Neural cell (in vitro differentiated cells): ENCODE data around the gene PID1. TPM values are rescaled to one million over a fixed set of nuclear protein-coding genes. Genes with fewer than 3 reads are reported as not detected.

Experiments
- H2AFZ ChIP-seq: fragments of 200-600, 300-800 bp; sonication (generic), shearing (Covaris generic); 2 replicates; pipeline ENCODE4 v1.6.0; 2014; ENCODE audit warnings: low read depth, mild to moderate bottlenecking, antibody characterized with exemption, low read length, moderate library complexity
- H3F3A ChIP-seq: fragments of 200-600 bp; shearing (Covaris generic); 2 replicates; pipeline ENCODE4 v1.6.1; 2016; ENCODE audit warnings: mild to moderate bottlenecking, moderate library complexity, mixed read lengths, antibody characterized with exemption, low read length; ENCODE audit not compliant: insufficient read depth, poor library complexity, severe bottlenecking
- H3K27ac ChIP-seq: fragments of 200-600, 300-800 bp; sonication (generic), shearing (Covaris generic); 2 replicates; pipeline ENCODE4 v1.5.1; 2014; ENCODE audit warnings: mild to moderate bottlenecking, low read length, moderate library complexity
- H3K27me3 ChIP-seq: fragments of 300-800, 200-600 bp; sonication (generic), shearing (Covaris generic); 2 replicates; pipeline ENCODE4 v1.6.0; 2014; ENCODE audit warnings: mild to moderate bottlenecking, low read depth, low read length, moderate library complexity; ENCODE audit not compliant: insufficient read depth
- H3K36me3 ChIP-seq: fragments of 300-800, 200-600 bp; sonication (generic), shearing (Covaris generic); 2 replicates; pipeline ENCODE4 v1.5.1; 2014; ENCODE audit warnings: mild to moderate bottlenecking, antibody characterized with exemption, low read length, moderate library complexity; ENCODE audit not compliant: insufficient read depth
- H3K4me2 ChIP-seq: fragments of 300-800, 200-600 bp; sonication (generic), shearing (Covaris generic); 2 replicates; pipeline ENCODE4 v1.6.0; 2014; ENCODE audit warnings: mild to moderate bottlenecking, low read length
- H3K4me3 ChIP-seq: fragments of 300-800, 200-600 bp; sonication (generic), shearing (Covaris generic); 2 replicates; pipeline ENCODE4 v1.5.1; 2014; ENCODE audit warnings: mild to moderate bottlenecking, low read length, moderate library complexity
- H3K79me2 ChIP-seq: fragments of 200-600 bp; shearing (Covaris generic); replicated peaks from 2 replicates; pipeline ENCODE4 v1.6.0; 2014; ENCODE audit warnings: mild to moderate bottlenecking, low read length, moderate library complexity; ENCODE audit not compliant: insufficient read depth
- H3K9ac ChIP-seq: fragments of 300-800, 200-600 bp; sonication (generic), shearing (Covaris generic); 2 replicates; pipeline ENCODE4 v1.6.1; 2016; ENCODE audit warnings: mild to moderate bottlenecking, low read length, mixed read lengths
- H3K9me2 ChIP-seq: fragments of 200-600 bp; shearing (Covaris generic); 2 replicates; pipeline ENCODE4 v1.6.1; 2016; ENCODE audit warnings: mild to moderate bottlenecking, low read length, mixed read lengths; ENCODE audit not compliant: insufficient read depth
- H3K9me3 ChIP-seq: fragments of 200-600, 300-800 bp; sonication (generic), shearing (Covaris generic); 2 replicates; pipeline ENCODE4 v1.6.1; 2016; ENCODE audit warnings: mild to moderate bottlenecking, mixed run types, low read length, moderate library complexity, mixed read lengths
- H4K20me1 ChIP-seq: fragments of 200-600 bp; shearing (Covaris generic); 2 replicates; pipeline ENCODE4 v1.6.1; 2016; ENCODE audit warnings: mild to moderate bottlenecking, mixed run types; ENCODE audit not compliant: insufficient read depth
- CTCF ChIP-seq: fragments of 450-650 bp; IDR thresholded peaks from 2 replicates; pipeline ENCODE4 v1.5.1; 2014; ENCODE audit warnings: antibody characterized with exemption, mild to moderate bottlenecking, moderate library complexity; ENCODE audit not compliant: poor library complexity, severe bottlenecking
- EP300 ChIP-seq: fragments of 450-650 bp; conservative IDR thresholded peaks from 2 replicates; pipeline ENCODE4 v1.6.1; 2014; ENCODE audit warnings: antibody characterized with exemption, mild to moderate bottlenecking, moderate library complexity; ENCODE audit not compliant: poor library complexity, severe bottlenecking
- EZH2 ChIP-seq: fragments of 200-600, 300-800 bp; shearing (Covaris generic), sonication (generic); IDR thresholded peaks from 2 replicates; pipeline ENCODE4 v1.6.1; 2014; ENCODE audit warnings: antibody characterized with exemption, low read length, borderline replicate concordance, mild to moderate bottlenecking; ENCODE audit not compliant: insufficient read depth, poor library complexity, severe bottlenecking
- MXI1 ChIP-seq: fragments of 450-650 bp; conservative IDR thresholded peaks from 2 replicates; pipeline ENCODE4 v1.6.1; 2014; ENCODE audit warnings: antibody characterized with exemption, mild to moderate bottlenecking; ENCODE audit not compliant: poor library complexity, severe bottlenecking
- POLR2AphosphoS5 ChIP-seq: IDR thresholded peaks from 2 replicates; pipeline ENCODE4 v1.6.1; 2012
- RAD21 ChIP-seq: fragments of 450-650 bp; conservative IDR thresholded peaks from 2 replicates; pipeline ENCODE4 v1.6.1; 2014; ENCODE audit warnings: antibody characterized with exemption, mild to moderate bottlenecking, moderate library complexity
- SMC3 ChIP-seq: fragments of 450-650 bp; conservative IDR thresholded peaks from 2 replicates; pipeline ENCODE4 v1.6.1; 2014; ENCODE audit warnings: antibody characterized with exemption, mild to moderate bottlenecking, moderate library complexity; ENCODE audit not compliant: poor library complexity
- TAF1 ChIP-seq: IDR thresholded peaks from 2 replicates; pipeline ENCODE4 v1.6.1; 2012; ENCODE audit warnings: low read depth
- polyA plus RNA-seq: library from polyadenylated mRNA; depleted of rRNA; stranded (reverse); fragments of >200 nt; gene quantifications from 2 replicates; pipeline ENCODE4 v1.2.3, GENCODE V29; 2014
- TF ChIP-seq, protein P1 (sequence below): IDR thresholded peaks from 2 replicates; pipeline ENCODE4 v1.6.1; 2012; ENCODE audit warnings: borderline replicate concordance

The PID1 gene
- polyA plus RNA-seq, 1 donor from 2014 or later: 11.0 TPM

GRCh38 chr2:229083606-229084340, 187.3 kb downstream of the PID1 start:
- Histone ChIP-seq H3F3A (peaks cover 2% of the 10 kb centered on the region), H3K36me3 (no peaks in the 10 kb centered on the region), H3K4me2 (no peak overlapping the region), H3K9ac (no peak overlapping the region), H3K79me2 (no peaks in the 10 kb centered on the region), H3K4me3 (no peak overlapping the region), H3K9me2 (no peaks in the 10 kb centered on the region), H4K20me1 (no peaks in the 10 kb centered on the region), H3K9me3 (no peaks in the 10 kb centered on the region), H3K27ac (no peak overlapping the region), H3K27me3 (no peaks in the 10 kb centered on the region), H2AFZ (no peak overlapping the region)
- TF ChIP-seq EP300 (no peak), POLR2AphosphoS5 (no peak), RAD21 (no peak), CTCF (no peak), SMC3 (peak; percentile 15), TAF1 (no peak)
- TF ChIP-seq, protein P1, sequence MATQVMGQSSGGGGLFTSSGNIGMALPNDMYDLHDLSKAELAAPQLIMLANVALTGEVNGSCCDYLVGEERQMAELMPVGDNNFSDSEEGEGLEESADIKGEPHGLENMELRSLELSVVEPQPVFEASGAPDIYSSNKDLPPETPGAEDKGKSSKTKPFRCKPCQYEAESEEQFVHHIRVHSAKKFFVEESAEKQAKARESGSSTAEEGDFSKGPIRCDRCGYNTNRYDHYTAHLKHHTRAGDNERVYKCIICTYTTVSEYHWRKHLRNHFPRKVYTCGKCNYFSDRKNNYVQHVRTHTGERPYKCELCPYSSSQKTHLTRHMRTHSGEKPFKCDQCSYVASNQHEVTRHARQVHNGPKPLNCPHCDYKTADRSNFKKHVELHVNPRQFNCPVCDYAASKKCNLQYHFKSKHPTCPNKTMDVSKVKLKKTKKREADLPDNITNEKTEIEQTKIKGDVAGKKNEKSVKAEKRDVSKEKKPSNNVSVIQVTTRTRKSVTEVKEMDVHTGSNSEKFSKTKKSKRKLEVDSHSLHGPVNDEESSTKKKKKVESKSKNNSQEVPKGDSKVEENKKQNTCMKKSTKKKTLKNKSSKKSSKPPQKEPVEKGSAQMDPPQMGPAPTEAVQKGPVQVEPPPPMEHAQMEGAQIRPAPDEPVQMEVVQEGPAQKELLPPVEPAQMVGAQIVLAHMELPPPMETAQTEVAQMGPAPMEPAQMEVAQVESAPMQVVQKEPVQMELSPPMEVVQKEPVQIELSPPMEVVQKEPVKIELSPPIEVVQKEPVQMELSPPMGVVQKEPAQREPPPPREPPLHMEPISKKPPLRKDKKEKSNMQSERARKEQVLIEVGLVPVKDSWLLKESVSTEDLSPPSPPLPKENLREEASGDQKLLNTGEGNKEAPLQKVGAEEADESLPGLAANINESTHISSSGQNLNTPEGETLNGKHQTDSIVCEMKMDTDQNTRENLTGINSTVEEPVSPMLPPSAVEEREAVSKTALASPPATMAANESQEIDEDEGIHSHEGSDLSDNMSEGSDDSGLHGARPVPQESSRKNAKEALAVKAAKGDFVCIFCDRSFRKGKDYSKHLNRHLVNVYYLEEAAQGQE: no peak

- H3K27ac ChIP-seq: no peak overlapping the region
- H3K79me2 ChIP-seq: no peaks in the 10 kb centered on the region
- no peaks in the 10 kb centered on the region for H4K20me1 ChIP-seq
- no peaks in the 10 kb centered on the region for H3K9me3 ChIP-seq
- H3K4me3 ChIP-seq: no peak overlapping the region
- H3K9ac ChIP-seq: no peak overlapping the region
- TF ChIP-seq TAF1 (no peak), SMC3 (no peak)
- H3K9me2 ChIP-seq: no peaks in the 10 kb centered on the region
- H2AFZ ChIP-seq: no peak overlapping the region
- H3K4me2 ChIP-seq: no peak overlapping the region
- no peaks in the 10 kb centered on the region for H3K27me3 ChIP-seq
- H3F3A ChIP-seq: peaks cover 2% of the 10 kb centered on the region
- H3K36me3 ChIP-seq: no peaks in the 10 kb centered on the region
Measured at GRCh38 chr2:229081411-229081810, 189.7 kb downstream of the PID1 start.

DNA sequence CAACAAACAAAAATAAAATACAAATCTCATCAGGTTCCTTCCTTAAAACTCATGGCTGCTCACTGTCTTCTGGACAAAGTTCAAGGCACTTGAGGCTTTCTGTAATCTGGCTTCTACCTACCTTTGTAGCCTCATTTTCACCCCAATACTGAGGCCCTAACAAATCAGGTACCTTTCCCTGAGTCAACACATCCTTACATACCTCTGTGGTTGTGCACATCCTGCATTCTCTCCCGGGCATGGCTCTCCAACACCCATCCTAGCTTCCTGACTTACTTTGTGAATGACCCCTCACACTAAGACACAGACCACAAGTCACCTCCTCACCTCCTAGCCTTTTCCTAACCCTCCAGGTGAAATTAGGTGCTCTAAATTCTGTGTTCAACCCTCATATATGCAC, 190.9 kb downstream of the PID1 start:
- no peak overlapping the region for H3K4me3 ChIP-seq
- H3K27ac ChIP-seq: no peak overlapping the region
- no peaks in the 10 kb centered on the region for H3K27me3 ChIP-seq
- H2AFZ ChIP-seq: no peak overlapping the region
- no peak for TF ChIP-seq SMC3
- no peak for TF ChIP-seq RAD21
- no peak for TF ChIP-seq CTCF
- no peak for TF ChIP-seq POLR2AphosphoS5
- no peak for TF ChIP-seq EP300
- TF ChIP-seq MXI1: no peak
- TF ChIP-seq EZH2: no peak
- TF ChIP-seq TAF1: no peak
- TF ChIP-seq, protein P1: no peak
- no peaks in the 10 kb centered on the region for H3K9me2 ChIP-seq
- no peak overlapping the region for H3K4me2 ChIP-seq
- peaks cover 2% of the 10 kb centered on the region for H3F3A ChIP-seq
- H3K9ac ChIP-seq: no peak overlapping the region
- H4K20me1 ChIP-seq: no peaks in the 10 kb centered on the region
- H3K79me2 ChIP-seq: no peaks in the 10 kb centered on the region
- H3K36me3 ChIP-seq: no peaks in the 10 kb centered on the region
- H3K9me3 ChIP-seq: no peaks in the 10 kb centered on the region
